K562 (cell line): ENCODE data around the gene NIPSNAP3A. TPM values are rescaled to one million over a fixed set of nuclear protein-coding genes. Genes with fewer than 3 reads are reported as not detected.

ENCODE experiments used
- ATAC-seq: fragments of 200-7000 bp; cut with Tn5 transposase; 3 replicates; pipeline ENCODE4 v1.9.1; 2020; ENCODE audit warnings: moderate library complexity
- BruUV-seq: library from RNA; stranded (reverse); fragments of 400-500 nt; replicated peaks from 2 replicates; lab custom pipeline; 2021; lab: Mats Ljungman, UMichigan
- CTCF ChIA-PET: fragments of 300-600 bp; formaldehyde crosslinking; extraction: SDS; loops from one replicate; lab custom pipeline; 2021; ENCODE audit warnings: low intra/inter-chr PET ratio; lab: Yijun Ruan, JAX
- POLR2A ChIA-PET: fragments of 300-600, 350-650 bp; sonication (Branson Sonifier 250); formaldehyde crosslinking; extraction: SDS; loops from one replicate; lab custom pipeline; 2021; ENCODE audit warnings: antibody characterized with exemption, inconsistent platforms; lab: Yijun Ruan, JAX
- DNase-seq, 4 experiments: peaks; one replicate each; pipeline versions ENCODE4 v3.0.0 to v3.0.0-alpha.2; 2011 to 2018; ENCODE audit warnings: low spot score in 3 of 4, mixed read lengths in 3 of 4; ENCODE audit errors: extremely low read depth in 1 of 4
- FAIRE-seq: peaks from 2 replicates; lab custom pipeline; 2011; peaks lifted over from hg19 to GRCh38; lab: Jason Lieb, UNC
- H2AFZ ChIP-seq: 2 replicates; pipeline ENCODE4 v1.6.0; 2011; ENCODE audit warnings: low read depth, low read length, control low read depth, inconsistent platforms
- H3K27ac ChIP-seq: fragments of 200-600 bp; 3 replicates; pipeline ENCODE4 v1.8.0; 2011; ENCODE audit warnings: low read depth, mild to moderate bottlenecking, control low read depth, inconsistent platforms, low read length, moderate library complexity, mixed read lengths; ENCODE audit errors: extremely low read depth
- H3K27me3 ChIP-seq, 2 experiments: fragments of 300-600 bp in 1 of 2; 2 replicates in 1 of 2; 3 replicates in 1 of 2; pipeline versions ENCODE4 v1.6.0 to v1.8.0; 2011; ENCODE audit warnings: inconsistent platforms in 2 of 2, low read length in 2 of 2, mild to moderate bottlenecking in 1 of 2, mixed read lengths in 1 of 2, moderate library complexity in 1 of 2; ENCODE audit not compliant: control insufficient read depth in 2 of 2, insufficient read depth in 2 of 2
- H3K36me3 ChIP-seq: fragments of 300-600 bp; 3 replicates; pipeline ENCODE4 v1.8.0; 2011; ENCODE audit warnings: mild to moderate bottlenecking, low read length, inconsistent platforms; ENCODE audit not compliant: control insufficient read depth, insufficient read depth
- H3K4me1 ChIP-seq, 2 experiments: fragments of 200-600 bp in 1 of 2; replicated peaks in 1 of 2; 2 replicates in 1 of 2; 3 replicates in 1 of 2; pipeline versions ENCODE4 v1.5.1 to v1.8.0; 2011; ENCODE audit warnings: inconsistent platforms in 2 of 2, low read length in 2 of 2, mild to moderate bottlenecking in 1 of 2, mixed read lengths in 1 of 2, moderate library complexity in 1 of 2; ENCODE audit not compliant: control insufficient read depth in 2 of 2, insufficient read depth in 2 of 2
- H3K4me2 ChIP-seq: 2 replicates; pipeline ENCODE4 v1.6.1; 2011; ENCODE audit warnings: low read length, control low read depth, inconsistent platforms, mixed read lengths; ENCODE audit not compliant: insufficient read depth
- H3K4me3 ChIP-seq: fragments of 200-600 bp; sonication (generic), shearing (Covaris generic); 2 replicates; pipeline ENCODE4 v1.5.1; 2016; ENCODE audit warnings: control low read depth, inconsistent platforms
- H3K79me2 ChIP-seq: fragments of 200-600 bp; 3 replicates; pipeline ENCODE4 v1.8.0; 2011; ENCODE audit warnings: low read length, inconsistent platforms; ENCODE audit not compliant: control insufficient read depth, insufficient read depth
- H3K9ac ChIP-seq, 2 experiments: 2 replicates each; pipeline versions ENCODE4 v1.6.0 to v1.6.1; 2011; ENCODE audit warnings: low read depth in 2 of 2, low read length in 2 of 2, control low read depth in 1 of 2, inconsistent platforms in 1 of 2, mild to moderate bottlenecking in 1 of 2, mixed read lengths in 1 of 2; ENCODE audit not compliant: insufficient read depth in 1 of 2
- H3K9me1 ChIP-seq: one replicate; pipeline ENCODE4 v1.6.0; 2011; ENCODE audit warnings: inconsistent platforms, mild to moderate bottlenecking, low read length, moderate library complexity; ENCODE audit not compliant: control insufficient read depth, insufficient read depth
- H3K9me3 ChIP-seq: replicated peaks from 2 replicates; pipeline ENCODE4 v1.5.1; 2011; ENCODE audit warnings: low read depth, low read length, inconsistent platforms; ENCODE audit not compliant: control insufficient read depth, insufficient read depth
- H4K20me1 ChIP-seq: replicated peaks from 2 replicates; pipeline ENCODE4 v1.6.1; 2011; ENCODE audit warnings: low read length, inconsistent platforms, mixed read lengths; ENCODE audit not compliant: control insufficient read depth, insufficient read depth
- BCOR ChIP-seq: fragments of 450-650 bp; IDR thresholded peaks from 2 replicates; pipeline ENCODE4 v1.6.1; 2016
- BRF1 ChIP-seq: IDR thresholded peaks from 3 replicates; pipeline ENCODE4 v1.6.1; 2011; ENCODE audit warnings: borderline replicate concordance, mild to moderate bottlenecking; ENCODE audit not compliant: insufficient read length; ENCODE audit errors: extremely low read depth
- EGR1 ChIP-seq: fragments of 450-650 bp; conservative IDR thresholded peaks from 2 replicates; pipeline ENCODE4 v1.6.1; 2017; ENCODE audit warnings: mild to moderate bottlenecking
- MNT ChIP-seq, 2 experiments: fragments of 450-650 bp; conservative IDR thresholded peaks; 2 replicates each; pipeline ENCODE4 v1.6.1; 2017; ENCODE audit warnings: mild to moderate bottlenecking in 2 of 2, moderate library complexity in 2 of 2
- MTA3 ChIP-seq: fragments of 450-650 bp; formaldehyde crosslinking; IDR thresholded peaks from 2 replicates; pipeline ENCODE4 v1.6.1; 2017; ENCODE audit warnings: mild to moderate bottlenecking, borderline replicate concordance
- RBM17 ChIP-seq: fragments of 200-400 bp; formaldehyde crosslinking; IDR thresholded peaks from 2 replicates; pipeline ENCODE4 v1.6.1; 2017; ENCODE audit warnings: low read depth, mild to moderate bottlenecking, low read length, borderline replicate concordance
- SMAD2 ChIP-seq: fragments of 150-350 bp; IDR thresholded peaks from 2 replicates; pipeline ENCODE4 v1.6.1; 2014; ENCODE audit warnings: low read depth, mild to moderate bottlenecking, low read length
- TCF7 ChIP-seq: sonication (generic); IDR thresholded peaks from 2 replicates; pipeline ENCODE4 v1.6.1; 2016; ENCODE audit warnings: antibody characterized with exemption, borderline replicate concordance
- ZBTB8A ChIP-seq: fragments of 450-650 bp; IDR thresholded peaks from 2 replicates; pipeline ENCODE4 v1.6.1; 2018; ENCODE audit warnings: mild to moderate bottlenecking, moderate library complexity; ENCODE audit not compliant: partially characterized antibody
- ZSCAN32 ChIP-seq: fragments of 450-650 bp; formaldehyde crosslinking; IDR thresholded peaks from 2 replicates; pipeline ENCODE4 v1.4.0; 2020; ENCODE audit warnings: mild to moderate bottlenecking, moderate library complexity
- WGBS: fragments of 100-300 bp; shearing (Covaris generic); methylation state at CpG from one replicate; pipeline ENCODE4 v1.1.6; 2016; ENCODE audit warnings: low coverage, mixed read lengths; ENCODE audit not compliant: insufficient coverage; ENCODE audit errors: missing lambda C conversion rate; 5-methylcytosine and 5-hydroxymethylcytosine counted together
- in situ Hi-C: fragments of 300-500 bp; cut with MboI; formaldehyde crosslinking; loops from 4 replicates; pipeline ENCODE4 v1.15.0; 2018; ENCODE audit warnings: inconsistent platforms, mixed read lengths
- intact Hi-C: fragments of 100-400 bp; cut with micrococcal nuclease; formaldehyde crosslinking; loops from 2 replicates; pipeline ENCODE4 v1.14.2; 2022
- polyA plus RNA-seq, 8 experiments: library from polyadenylated mRNA; depleted of rRNA in 4 of 8; stranded (reverse) in 5 of 8; unstranded in 3 of 8; fragments of >200 nt; fragmentation: Nextera tagmentation in 2 of 8; fragmentation: Illumina TruSeq in 1 of 8; extraction: Ambion mirVana in 2 of 8; extraction: Trizol in 1 of 8; gene quantifications; 2 replicates each; pipeline versions ENCODE4 v1.2.1 to v1.2.3, GENCODE V29; 2011 to 2014; ENCODE audit warnings: inconsistent platforms in 1 of 8, missing spikeins in 1 of 8
- total RNA-seq, 7 experiments: library from RNA; depleted of rRNA in 6 of 7; stranded (reverse); fragments of >200 nt in 6 of 7; fragmentation: Illumina TruSeq in 2 of 7; extraction: Trizol in 2 of 7; gene quantifications; 2 replicates each; pipeline versions ENCODE4 v1.2.1 to v1.2.3, GENCODE V29; 2011 to 2021; ENCODE audit warnings: low replicate concordance in 1 of 7

The NIPSNAP3A gene
- total and polyA plus RNA-seq, 9 of the 15 experiments (the other 6 are each of a cell fraction or from before 2014, with no cell fraction given): 25.3 to 132 (median 40.5) TPM

- ATAC-seq (no peak), DNase-seq (no peak)
- CTCF ChIA-PET: no interaction called here
Observed at GRCh38 chr9:104711604-104712003, 35.9 kb upstream of the NIPSNAP3A start.

More at GRCh38 chr9:104711604-104712003, 35.9 kb upstream of the NIPSNAP3A start:
- Histone ChIP-seq H2AFZ (no peak overlapping the region), H3K79me2 (no peaks in the 10 kb centered on the region), H3K4me3 (no peak overlapping the region), H3K27me3 (no peaks in the 10 kb centered on the region), H4K20me1 (no peaks in the 10 kb centered on the region), H3K4me2 (no peak overlapping the region)
- TF ChIP-seq MNT (conservative IDR thresholded peaks at IDR 0.05) (no peak), ZSCAN32 (CRISPR knock-in tag) (no peak), TCF7 (no peak), BCOR (no peak), MTA3 (no peak), EGR1 (no peak), SMAD2 (no peak), ZBTB8A (no peak), BRF1 (no peak), RBM17 (no peak)
- TF ChIP-seq, all 486 proteins: peak for 0
- FAIRE-seq: no peak
- H3K9me3 ChIP-seq: no peaks in the 10 kb centered on the region
- WGBS: 4% methylated on average over 4 of the region's 4 CpGs
- intact Hi-C loops (no loop called here), in situ Hi-C loops (no loop called here)
- no peaks in the 10 kb centered on the region for H3K4me1 ChIP-seq
- POLR2A ChIA-PET: no interaction called here
- no peak overlapping the region for H3K9ac ChIP-seq
- no peaks in the 10 kb centered on the region for H3K36me3 ChIP-seq
- H3K27ac ChIP-seq: no peak overlapping the region
- H3K9me1 ChIP-seq: no peaks in the 10 kb centered on the region
- BruUV-seq: no TSS peak
